Measurements from ENCODE around the gene TMC8. TPM values are rescaled to one million over a fixed set of nuclear protein-coding genes. Genes with fewer than 3 reads are reported as not detected.

TMC8 gene
- total and polyA plus RNA-seq, 4 donors = 1.3 to 14.5 (median 5.0) TPM

DNA sequence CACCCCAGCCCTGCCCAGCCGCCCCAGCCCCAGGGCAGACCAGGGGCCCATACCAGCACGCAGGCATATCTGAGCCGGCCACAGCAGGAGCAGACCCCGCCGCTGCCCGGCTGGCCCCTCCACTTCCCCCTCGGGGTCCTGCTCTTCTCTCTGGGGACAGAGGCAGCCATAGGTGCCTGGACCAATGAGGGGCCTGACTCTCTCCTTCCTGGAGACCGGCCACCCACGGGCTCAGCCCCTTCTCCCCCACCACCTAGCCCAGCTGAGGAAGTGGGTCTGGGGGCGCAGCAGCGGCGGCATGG is 5.8 kb upstream of the TMC8 start:
- Histone ChIP-seq H3K27me3 (ENCODE audit: control insufficient read depth in 4 of 4, insufficient read depth in 4 of 4, low read length in 3 of 4) (no peaks in the 10 kb centered on the region), H3K36me3 (ENCODE audit: control insufficient read depth in 4 of 4, insufficient read depth in 3 of 4, low read depth in 1 of 4, low read length in 3 of 4) (peaks cover 0 to 3% (median 0%) of the 10 kb centered on the region in 4 donors), H3K4me3 (ENCODE audit: low read depth in 1 of 3, low read length in 3 of 3) (no peak overlapping the region), H3K27ac (ENCODE audit: low read depth in 1 of 2, low read length in 2 of 2) (no peak overlapping the region), H3K9ac (ENCODE audit: low read depth in 1 of 2, low read length in 2 of 2) (no peak overlapping the region), H3K9me3 (ENCODE audit: control insufficient read depth in 4 of 4, low read length in 3 of 4) (no peaks in the 10 kb centered on the region), H3K4me1 (ENCODE audit: control insufficient read depth in 4 of 4, insufficient read depth in 4 of 4, low read length in 3 of 4) (peaks cover 3 to 35% (median 13%) of the 10 kb centered on the region in 4 donors)
- WGBS = 81% methylated on average over 12 of the region's 12 CpGs
- TF ChIP-seq SP1 (IDR thresholded peaks at IDR 0.05) (no peak), HNF4A (conservative IDR thresholded peaks at IDR 0.05) (no peak), FOXA1 (IDR thresholded peaks at IDR 0.05) (no peak), YY1 (IDR thresholded peaks at IDR 0.05) (no peak), HNF4G (IDR thresholded peaks at IDR 0.05) (no peak), GABPA (IDR thresholded peaks at IDR 0.05 in 1 of 2, conservative IDR thresholded peaks at IDR 0.05 in 1 of 2) (no peak), TAF1 (conservative IDR thresholded peaks at IDR 0.05) (no peak), FOXA2 (IDR thresholded peaks at IDR 0.05) (no peak), RAD21 (IDR thresholded peaks at IDR 0.05) (no peak), RXRA (IDR thresholded peaks at IDR 0.05) (no peak), EGR1 (IDR thresholded peaks at IDR 0.05; ENCODE audit: low read depth in 2 of 2) (no peak), NR2F2 (IDR thresholded peaks at IDR 0.05) (no peak), JUND (IDR thresholded peaks at IDR 0.05) (no peak)
- TF ChIP-seq, protein P1, sequence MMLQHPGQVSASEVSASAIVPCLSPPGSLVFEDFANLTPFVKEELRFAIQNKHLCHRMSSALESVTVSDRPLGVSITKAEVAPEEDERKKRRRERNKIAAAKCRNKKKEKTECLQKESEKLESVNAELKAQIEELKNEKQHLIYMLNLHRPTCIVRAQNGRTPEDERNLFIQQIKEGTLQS (IDR thresholded peaks at IDR 0.05) = no peak
- TF ChIP-seq, protein P2, sequence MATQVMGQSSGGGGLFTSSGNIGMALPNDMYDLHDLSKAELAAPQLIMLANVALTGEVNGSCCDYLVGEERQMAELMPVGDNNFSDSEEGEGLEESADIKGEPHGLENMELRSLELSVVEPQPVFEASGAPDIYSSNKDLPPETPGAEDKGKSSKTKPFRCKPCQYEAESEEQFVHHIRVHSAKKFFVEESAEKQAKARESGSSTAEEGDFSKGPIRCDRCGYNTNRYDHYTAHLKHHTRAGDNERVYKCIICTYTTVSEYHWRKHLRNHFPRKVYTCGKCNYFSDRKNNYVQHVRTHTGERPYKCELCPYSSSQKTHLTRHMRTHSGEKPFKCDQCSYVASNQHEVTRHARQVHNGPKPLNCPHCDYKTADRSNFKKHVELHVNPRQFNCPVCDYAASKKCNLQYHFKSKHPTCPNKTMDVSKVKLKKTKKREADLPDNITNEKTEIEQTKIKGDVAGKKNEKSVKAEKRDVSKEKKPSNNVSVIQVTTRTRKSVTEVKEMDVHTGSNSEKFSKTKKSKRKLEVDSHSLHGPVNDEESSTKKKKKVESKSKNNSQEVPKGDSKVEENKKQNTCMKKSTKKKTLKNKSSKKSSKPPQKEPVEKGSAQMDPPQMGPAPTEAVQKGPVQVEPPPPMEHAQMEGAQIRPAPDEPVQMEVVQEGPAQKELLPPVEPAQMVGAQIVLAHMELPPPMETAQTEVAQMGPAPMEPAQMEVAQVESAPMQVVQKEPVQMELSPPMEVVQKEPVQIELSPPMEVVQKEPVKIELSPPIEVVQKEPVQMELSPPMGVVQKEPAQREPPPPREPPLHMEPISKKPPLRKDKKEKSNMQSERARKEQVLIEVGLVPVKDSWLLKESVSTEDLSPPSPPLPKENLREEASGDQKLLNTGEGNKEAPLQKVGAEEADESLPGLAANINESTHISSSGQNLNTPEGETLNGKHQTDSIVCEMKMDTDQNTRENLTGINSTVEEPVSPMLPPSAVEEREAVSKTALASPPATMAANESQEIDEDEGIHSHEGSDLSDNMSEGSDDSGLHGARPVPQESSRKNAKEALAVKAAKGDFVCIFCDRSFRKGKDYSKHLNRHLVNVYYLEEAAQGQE (IDR thresholded peaks at IDR 0.05) = no peak
- TF ChIP-seq, protein P3, sequence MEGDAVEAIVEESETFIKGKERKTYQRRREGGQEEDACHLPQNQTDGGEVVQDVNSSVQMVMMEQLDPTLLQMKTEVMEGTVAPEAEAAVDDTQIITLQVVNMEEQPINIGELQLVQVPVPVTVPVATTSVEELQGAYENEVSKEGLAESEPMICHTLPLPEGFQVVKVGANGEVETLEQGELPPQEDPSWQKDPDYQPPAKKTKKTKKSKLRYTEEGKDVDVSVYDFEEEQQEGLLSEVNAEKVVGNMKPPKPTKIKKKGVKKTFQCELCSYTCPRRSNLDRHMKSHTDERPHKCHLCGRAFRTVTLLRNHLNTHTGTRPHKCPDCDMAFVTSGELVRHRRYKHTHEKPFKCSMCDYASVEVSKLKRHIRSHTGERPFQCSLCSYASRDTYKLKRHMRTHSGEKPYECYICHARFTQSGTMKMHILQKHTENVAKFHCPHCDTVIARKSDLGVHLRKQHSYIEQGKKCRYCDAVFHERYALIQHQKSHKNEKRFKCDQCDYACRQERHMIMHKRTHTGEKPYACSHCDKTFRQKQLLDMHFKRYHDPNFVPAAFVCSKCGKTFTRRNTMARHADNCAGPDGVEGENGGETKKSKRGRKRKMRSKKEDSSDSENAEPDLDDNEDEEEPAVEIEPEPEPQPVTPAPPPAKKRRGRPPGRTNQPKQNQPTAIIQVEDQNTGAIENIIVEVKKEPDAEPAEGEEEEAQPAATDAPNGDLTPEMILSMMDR (IDR thresholded peaks at IDR 0.05; ENCODE audit: low read depth, low read length, missing input control) = no peak
- TF ChIP-seq, protein P4, sequence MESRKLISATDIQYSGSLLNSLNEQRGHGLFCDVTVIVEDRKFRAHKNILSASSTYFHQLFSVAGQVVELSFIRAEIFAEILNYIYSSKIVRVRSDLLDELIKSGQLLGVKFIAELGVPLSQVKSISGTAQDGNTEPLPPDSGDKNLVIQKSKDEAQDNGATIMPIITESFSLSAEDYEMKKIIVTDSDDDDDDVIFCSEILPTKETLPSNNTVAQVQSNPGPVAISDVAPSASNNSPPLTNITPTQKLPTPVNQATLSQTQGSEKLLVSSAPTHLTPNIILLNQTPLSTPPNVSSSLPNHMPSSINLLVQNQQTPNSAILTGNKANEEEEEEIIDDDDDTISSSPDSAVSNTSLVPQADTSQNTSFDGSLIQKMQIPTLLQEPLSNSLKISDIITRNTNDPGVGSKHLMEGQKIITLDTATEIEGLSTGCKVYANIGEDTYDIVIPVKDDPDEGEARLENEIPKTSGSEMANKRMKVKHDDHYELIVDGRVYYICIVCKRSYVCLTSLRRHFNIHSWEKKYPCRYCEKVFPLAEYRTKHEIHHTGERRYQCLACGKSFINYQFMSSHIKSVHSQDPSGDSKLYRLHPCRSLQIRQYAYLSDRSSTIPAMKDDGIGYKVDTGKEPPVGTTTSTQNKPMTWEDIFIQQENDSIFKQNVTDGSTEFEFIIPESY (IDR thresholded peaks at IDR 0.05) = no peak
- TF ChIP-seq, protein P5, sequence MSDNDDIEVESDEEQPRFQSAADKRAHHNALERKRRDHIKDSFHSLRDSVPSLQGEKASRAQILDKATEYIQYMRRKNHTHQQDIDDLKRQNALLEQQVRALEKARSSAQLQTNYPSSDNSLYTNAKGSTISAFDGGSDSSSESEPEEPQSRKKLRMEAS (IDR thresholded peaks at IDR 0.05) = no peak
- DNase-seq (ENCODE audit: low spot score) = no peak

Measured in liver (tissue), 9 donors.